Parathyroid adenoma (tissue), 2 donors: ENCODE measurements around the gene SHC1.

Experiments used
- H2AFZ ChIP-seq: fragments of 300-600 bp; sonication (generic); one replicate; pipeline ENCODE4 v1.7.0; 2017; ENCODE audit warnings: antibody characterized with exemption, mild to moderate bottlenecking
- H3K27ac ChIP-seq: fragments of 300-600 bp; sonication (generic); one replicate; pipeline ENCODE4 v1.7.0; 2017
- H3K27me3 ChIP-seq: fragments of 300-600 bp; sonication (generic); one replicate; pipeline ENCODE4 v1.7.0; 2017; ENCODE audit warnings: low read length; ENCODE audit not compliant: control insufficient read depth, insufficient read depth
- H3K36me3 ChIP-seq: fragments of 300-600 bp; sonication (generic); one replicate; pipeline ENCODE4 v1.7.0; 2017; ENCODE audit warnings: low read length; ENCODE audit not compliant: control insufficient read depth, insufficient read depth
- H3K4me1 ChIP-seq: fragments of 300-600 bp; sonication (generic); one replicate; pipeline ENCODE4 v1.7.0; 2017; ENCODE audit warnings: control low read depth
- H3K4me2 ChIP-seq: fragments of 300-600 bp; sonication (generic); one replicate; pipeline ENCODE4 v1.7.0; 2017; ENCODE audit warnings: low read length
- H3K4me3 ChIP-seq: fragments of 300-600 bp; sonication (generic); one replicate; pipeline ENCODE4 v1.7.0; 2017; ENCODE audit warnings: low read depth, low read length
- H3K79me2 ChIP-seq: fragments of 300-600 bp; sonication (generic); one replicate; pipeline ENCODE4 v1.7.0; 2017; ENCODE audit warnings: control low read depth
- H3K9ac ChIP-seq: fragments of 300-600 bp; sonication (generic); one replicate; pipeline ENCODE4 v1.7.0; 2017; ENCODE audit warnings: mild to moderate bottlenecking
- H3K9me3 ChIP-seq: fragments of 300-600 bp; sonication (generic); one replicate; pipeline ENCODE4 v1.7.0; 2017; ENCODE audit warnings: low read length; ENCODE audit not compliant: control insufficient read depth
- CTCF ChIP-seq: fragments of 300-600 bp; sonication (generic); IDR thresholded peaks from one replicate; pipeline ENCODE4 v1.7.0; 2017; ENCODE audit warnings: antibody characterized with exemption, mild to moderate bottlenecking
- donor health status: primary hyperparathyroidism.

The SHC1 gene

GRCh38 chr1:154992721-154993571 is 22.4 kb upstream of the SHC1 start:
- Histone ChIP-seq H3K27ac (no peak overlapping the region), H3K36me3 (no peaks in the 10 kb centered on the region), H3K27me3 (no peaks in the 10 kb centered on the region), H3K79me2 (no peaks in the 10 kb centered on the region), H3K4me2 (no peak overlapping the region), H3K9ac (no peak overlapping the region), H2AFZ (no peak overlapping the region), H3K4me3 (no peak overlapping the region), H3K9me3 (no peaks in the 10 kb centered on the region), H3K4me1 (no peaks in the 10 kb centered on the region)
- peak; percentile 14 for TF ChIP-seq CTCF

GRCh38 chr1:154990276-154990675 is 19.7 kb upstream of the SHC1 start:
- Histone ChIP-seq H3K9ac (no peak overlapping the region), H3K4me2 (no peak overlapping the region), H3K4me3 (no peak overlapping the region), H3K36me3 (no peaks in the 10 kb centered on the region), H3K27ac (no peak overlapping the region), H3K79me2 (no peaks in the 10 kb centered on the region), H3K27me3 (no peaks in the 10 kb centered on the region), H3K9me3 (no peaks in the 10 kb centered on the region), H3K4me1 (no peaks in the 10 kb centered on the region), H2AFZ (no peak overlapping the region)
- TF ChIP-seq CTCF: no peak

- Histone ChIP-seq H3K4me3 (no peak overlapping the region), H3K27me3 (no peaks in the 10 kb centered on the region), H3K27ac (no peak overlapping the region), H3K36me3 (no peaks in the 10 kb centered on the region), H3K4me2 (no peak overlapping the region), H3K9me3 (no peaks in the 10 kb centered on the region), H3K4me1 (no peaks in the 10 kb centered on the region), H3K79me2 (no peaks in the 10 kb centered on the region), H3K9ac (no peak overlapping the region), H2AFZ (no peak overlapping the region)
- TF ChIP-seq CTCF: no peak
These were observed 18.8 kb upstream of the SHC1 start for GRCh38 chr1:154989195-154989860.

- H3K27me3 ChIP-seq: no peaks in the 10 kb centered on the region
- no peaks in the 10 kb centered on the region for H3K4me1 ChIP-seq
- H3K79me2 ChIP-seq: peaks cover 5% of the 10 kb centered on the region
- no peak overlapping the region for H3K9ac ChIP-seq
- no peaks in the 10 kb centered on the region for H3K9me3 ChIP-seq
- no peak overlapping the region for H3K4me2 ChIP-seq
- TF ChIP-seq CTCF: no peak
- H2AFZ ChIP-seq: no peak overlapping the region
- H3K36me3 ChIP-seq: no peaks in the 10 kb centered on the region
- no peak overlapping the region for H3K27ac ChIP-seq
- no peak overlapping the region for H3K4me3 ChIP-seq
These were observed 17.8 kb upstream of the SHC1 start for GRCh38 chr1:154988058-154988954.
